ENCODE results near the gene PROX1.

- TF ChIP-seq, protein P1, sequence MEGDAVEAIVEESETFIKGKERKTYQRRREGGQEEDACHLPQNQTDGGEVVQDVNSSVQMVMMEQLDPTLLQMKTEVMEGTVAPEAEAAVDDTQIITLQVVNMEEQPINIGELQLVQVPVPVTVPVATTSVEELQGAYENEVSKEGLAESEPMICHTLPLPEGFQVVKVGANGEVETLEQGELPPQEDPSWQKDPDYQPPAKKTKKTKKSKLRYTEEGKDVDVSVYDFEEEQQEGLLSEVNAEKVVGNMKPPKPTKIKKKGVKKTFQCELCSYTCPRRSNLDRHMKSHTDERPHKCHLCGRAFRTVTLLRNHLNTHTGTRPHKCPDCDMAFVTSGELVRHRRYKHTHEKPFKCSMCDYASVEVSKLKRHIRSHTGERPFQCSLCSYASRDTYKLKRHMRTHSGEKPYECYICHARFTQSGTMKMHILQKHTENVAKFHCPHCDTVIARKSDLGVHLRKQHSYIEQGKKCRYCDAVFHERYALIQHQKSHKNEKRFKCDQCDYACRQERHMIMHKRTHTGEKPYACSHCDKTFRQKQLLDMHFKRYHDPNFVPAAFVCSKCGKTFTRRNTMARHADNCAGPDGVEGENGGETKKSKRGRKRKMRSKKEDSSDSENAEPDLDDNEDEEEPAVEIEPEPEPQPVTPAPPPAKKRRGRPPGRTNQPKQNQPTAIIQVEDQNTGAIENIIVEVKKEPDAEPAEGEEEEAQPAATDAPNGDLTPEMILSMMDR (IDR thresholded peaks at IDR 0.05; ENCODE audit: low read depth, low read length): no peak
- no peak for TF ChIP-seq EZH2phosphoT487 (IDR thresholded peaks at IDR 0.05; ENCODE audit: low read depth)
Measured at GRCh38 chr1:213977486-213977842, 10.3 kb upstream of the PROX1 start.
